Measurements from ENCODE around the gene LGMN. TPM values are rescaled to one million over a fixed set of nuclear protein-coding genes. Genes with fewer than 3 reads are reported as not detected.
A peak's percentile ranks its signal among the peaks of the same experiment; 100 is the strongest.

The LGMN gene
- total and polyA plus RNA-seq, 8 donors: 18.5 to 60.1 (median 33.0) TPM

DNA sequence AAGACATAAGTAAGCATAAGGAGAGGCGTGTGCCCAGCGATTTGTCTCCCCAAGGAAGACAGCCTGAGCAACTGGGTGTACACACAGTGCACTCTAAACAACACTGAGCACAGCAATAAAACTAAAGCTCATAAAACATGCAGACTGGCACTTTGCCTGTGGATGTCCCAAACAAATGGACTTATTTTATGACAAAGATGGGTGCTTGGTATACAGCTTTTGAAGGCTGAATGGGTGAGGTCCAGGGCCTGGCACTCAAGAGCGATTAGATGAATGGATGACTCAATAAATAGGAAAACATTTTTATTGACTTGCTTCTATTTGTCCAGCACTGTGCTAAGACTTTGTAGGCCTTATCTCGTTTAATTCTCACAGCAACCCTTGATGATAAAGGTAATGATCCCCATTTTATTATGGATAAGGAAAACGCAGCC is 28.5 kb downstream of the LGMN start:
- no peak overlapping the region for H3K27ac ChIP-seq
- intact Hi-C loops (cut with DNase I): loop anchor here in 1 of 3 donors (10.0 kb wide), 1 partner anchor 65 kb away; no protein-coding TSS in a partner anchor
- H3K9me3 ChIP-seq: no peaks in the 10 kb centered on the region
- H3K4me1 ChIP-seq: peaks cover 0 to 5% (median 0%) of the 10 kb centered on the region in 3 donors
- ATAC-seq (peak in 3 of 4 donors; percentile 15 to 75 (median 37)), FAIRE-seq (peak; percentile 92), DNase-seq (no peak)
- no peaks in the 10 kb centered on the region for H3K27me3 ChIP-seq
- no peak overlapping the region for H3K4me3 ChIP-seq
- 39% methylated on average over 5 of the region's 5 CpGs for WGBS, 2 donors
- no peaks in the 10 kb centered on the region for H3K36me3 ChIP-seq
- TF ChIP-seq CTCF (IDR thresholded peaks at IDR 0.05): no peak

GRCh38 chr14:92719421-92719820 is 29.0 kb downstream of the LGMN start:
- H3K36me3 ChIP-seq: no peaks in the 10 kb centered on the region
- intact Hi-C loops (cut with DNase I): loop anchor here in 1 of 3 donors (10.0 kb wide), 1 partner anchor 65 kb away; no protein-coding TSS in a partner anchor
- FAIRE-seq: no peak

DNA sequence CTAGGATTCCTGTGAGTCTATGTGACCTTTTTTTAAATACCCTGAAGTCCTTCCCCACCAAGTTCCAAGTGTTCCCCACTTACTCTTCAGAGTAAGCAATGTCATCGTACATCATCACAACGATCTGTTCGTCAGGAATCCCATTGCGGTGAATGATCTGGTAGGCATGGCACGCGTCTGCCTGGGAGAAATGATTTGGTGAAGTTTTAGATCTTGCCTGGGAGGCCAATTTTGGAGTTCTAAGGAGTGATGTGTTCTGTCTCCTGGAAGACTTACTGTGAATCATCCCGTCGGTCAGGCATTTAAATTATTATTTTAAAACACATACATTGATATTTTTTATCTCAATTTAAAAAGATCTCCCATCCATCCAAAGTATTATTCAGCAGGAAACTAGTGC is 29.8 kb downstream of the LGMN start:
- H3K27me3 ChIP-seq: no peaks in the 10 kb centered on the region
- no peaks in the 10 kb centered on the region for H3K36me3 ChIP-seq
- DNase-seq (no peak), FAIRE-seq (no peak), ATAC-seq (no peak)
- H3K27ac ChIP-seq: no peak overlapping the region
- no peak for TF ChIP-seq CTCF (IDR thresholded peaks at IDR 0.05)
- H3K4me1 ChIP-seq: peaks cover 0 to 5% (median 0%) of the 10 kb centered on the region in 3 donors
- no peak overlapping the region for H3K4me3 ChIP-seq
- intact Hi-C loops (cut with DNase I): loop anchor here in 1 of 3 donors (10.0 kb wide), 1 partner anchor 66 kb away; no protein-coding TSS in a partner anchor
- 83 to 95% methylated on average over 8 of the region's 8 CpGs for WGBS, 2 donors
- H3K9me3 ChIP-seq: no peaks in the 10 kb centered on the region

More at GRCh38 chr14:92719421-92719820, 29.0 kb downstream of the LGMN start:
- peak in 1 of 4 donors; percentile 27 for ATAC-seq
- H3K27ac ChIP-seq: no peak overlapping the region
- H3K4me1 ChIP-seq: peaks cover 0 to 5% (median 0%) of the 10 kb centered on the region in 3 donors
- no peaks in the 10 kb centered on the region for H3K9me3 ChIP-seq
- no peak for DNase-seq
- no peak for TF ChIP-seq CTCF (IDR thresholded peaks at IDR 0.05)
- no peak overlapping the region for H3K4me3 ChIP-seq
- H3K27me3 ChIP-seq: no peaks in the 10 kb centered on the region
- WGBS, 2 donors: 89 to 92% methylated on average over 2 of the region's 2 CpGs

DNA sequence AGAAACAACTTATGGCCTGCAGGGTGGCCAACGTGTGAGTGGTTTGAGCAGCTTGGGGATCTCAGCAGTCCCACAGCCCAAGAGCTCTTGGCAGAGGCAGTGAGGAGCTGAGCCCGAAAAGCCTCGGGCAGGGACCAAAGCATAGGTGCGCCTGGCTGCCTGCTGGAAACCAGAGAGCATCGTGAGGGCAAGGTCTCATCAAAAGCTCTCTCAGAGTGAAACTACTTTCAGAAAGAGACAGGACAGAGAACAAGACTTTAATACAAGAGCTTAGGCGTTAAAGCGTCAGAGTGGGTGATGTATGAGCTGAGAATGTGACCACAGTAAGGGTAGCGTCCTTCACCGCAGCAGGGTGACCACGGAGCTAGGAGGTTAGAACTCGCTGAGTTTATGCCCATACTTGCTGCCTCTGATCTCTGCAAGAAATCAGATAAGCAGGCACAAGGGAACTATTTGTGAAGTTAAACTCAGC is 30.8 kb downstream of the LGMN start:
- Histone ChIP-seq H3K27ac (no peak overlapping the region), H3K4me3 (no peak overlapping the region), H3K9me3 (no peaks in the 10 kb centered on the region), H3K4me1 (peaks cover 0 to 5% (median 0%) of the 10 kb centered on the region in 3 donors), H3K27me3 (no peaks in the 10 kb centered on the region), H3K36me3 (no peaks in the 10 kb centered on the region)
- intact Hi-C loops (cut with DNase I): loop anchor here in 1 of 3 donors (10.0 kb wide), 1 partner anchor 67 kb away; no protein-coding TSS in a partner anchor
- FAIRE-seq (no peak), ATAC-seq (no peak), DNase-seq (no peak)
- no peak for TF ChIP-seq CTCF (IDR thresholded peaks at IDR 0.05)
- WGBS, 2 donors: 83 to 85% methylated on average over 11 of the region's 11 CpGs

DNA sequence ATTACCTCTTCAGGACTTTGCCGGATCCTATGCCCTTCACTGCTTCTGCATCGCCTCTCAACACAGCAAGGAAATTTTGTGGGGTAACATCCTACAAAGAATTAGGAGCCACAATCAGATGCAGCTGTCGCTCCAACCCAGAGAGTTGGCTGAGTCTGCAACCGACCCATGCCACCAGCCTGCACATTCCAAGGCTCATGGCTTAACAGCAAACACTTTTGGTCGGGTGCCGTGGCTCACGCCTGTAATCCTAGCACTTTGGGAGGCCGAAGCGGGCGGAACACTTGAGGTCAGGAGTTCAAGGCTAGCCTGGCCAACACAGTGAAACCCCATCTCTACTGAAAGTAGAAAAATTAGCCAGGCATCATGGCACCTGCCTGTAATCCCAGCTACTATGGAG is 32.3 kb downstream of the LGMN start:
- no peak for TF ChIP-seq CTCF (IDR thresholded peaks at IDR 0.05)
- DNase-seq: no peak
- no peaks in the 10 kb centered on the region for H3K36me3 ChIP-seq
- no peak for FAIRE-seq
- H3K27me3 ChIP-seq: no peaks in the 10 kb centered on the region
- H3K4me1 ChIP-seq: peaks cover 0 to 5% (median 0%) of the 10 kb centered on the region in 3 donors
- ATAC-seq: no peak
- H3K9me3 ChIP-seq: no peaks in the 10 kb centered on the region
- H3K27ac ChIP-seq: no peak overlapping the region
- intact Hi-C loops (cut with DNase I): loop anchor here in 1 of 3 donors (10.0 kb wide), 1 partner anchor 69 kb away; no protein-coding TSS in a partner anchor
- no peak overlapping the region for H3K4me3 ChIP-seq
- WGBS, 2 donors: 93 to 94% methylated on average over 10 of the region's 10 CpGs
